Activated CD4-positive, alpha-beta T cell treated with anti-CD3 and anti-CD28 coated beads, Interleukin-10, Interleukin-2, amounts not matched to agents 100 ng/mL and 50 ng/mL, durations not matched to agents 16 hours and 8 hours (primary cell): ENCODE results near the gene NXPE3.
A peak's percentile ranks its signal among the peaks of the same experiment; 100 is the strongest.

Experiments
- DNase-seq: peaks from one replicate; pipeline ENCODE4 v3.0.0-alpha.2; 2020

The NXPE3 gene

GRCh38 chr3:101803173-101803782 is 24.3 kb downstream of the NXPE3 start:
- DNase-seq = peak; percentile 78

GRCh38 chr3:101803939-101804338 is 24.9 kb downstream of the NXPE3 start:
- DNase-seq = no peak

- no peak for DNase-seq
Measured at GRCh38 chr3:101806491-101806890, 27.5 kb downstream of the NXPE3 start.

- DNase-seq = peak; percentile 66
Measured at GRCh38 chr3:101807888-101808287, 28.9 kb downstream of the NXPE3 start.

GRCh38 chr3:101809178-101810021 is 30.4 kb downstream of the NXPE3 start:
- DNase-seq = peak; percentile 50

- no peak for DNase-seq
Measured at GRCh38 chr3:101810022-101810418, 31.0 kb downstream of the NXPE3 start.

- DNase-seq = peak; percentile 56
Measured at GRCh38 chr3:101811875-101812274, 32.9 kb downstream of the NXPE3 start.

- DNase-seq = no peak
Measured at GRCh38 chr3:101812895-101813294, 33.9 kb downstream of the NXPE3 start.

- DNase-seq = peak; percentile 42
Measured at GRCh38 chr3:101813817-101814440, 34.9 kb downstream of the NXPE3 start.

GRCh38 chr3:101814835-101815234 is 35.8 kb downstream of the NXPE3 start:
- no peak for DNase-seq

- no peak for DNase-seq
Measured at GRCh38 chr3:101816215-101817149, 37.5 kb downstream of the NXPE3 start.

- no peak for DNase-seq
Measured at GRCh38 chr3:101817992-101818391, 39.0 kb downstream of the NXPE3 start.

- no peak for DNase-seq
Measured at GRCh38 chr3:101819649-101820206, 40.7 kb downstream of the NXPE3 start.

- no peak for DNase-seq
Measured at GRCh38 chr3:101821503-101821902, 42.5 kb downstream of the NXPE3 start.

GRCh38 chr3:101823525-101823924 is 44.5 kb downstream of the NXPE3 start:
- DNase-seq = no peak

GRCh38 chr3:101824702-101825101 is 45.7 kb downstream of the NXPE3 start:
- DNase-seq = no peak

GRCh38 chr3:101825904-101826445 is 47.0 kb downstream of the NXPE3 start:
- peak; percentile 57 for DNase-seq

GRCh38 chr3:101827211-101828174 is 48.5 kb downstream of the NXPE3 start:
- DNase-seq = peak; percentile 86

GRCh38 chr3:101828276-101828675 is 49.3 kb downstream of the NXPE3 start:
- DNase-seq = no peak

- peak; percentile 82 for DNase-seq
Measured at GRCh38 chr3:101828691-101829436, 49.9 kb downstream of the NXPE3 start.
